Measurements from ENCODE around the gene CHAD.

The CHAD gene

GRCh38 chr17:50452630-50453300 lies 15.9 kb downstream of the CHAD start:
- CTCF ChIA-PET: interaction anchor here (1.2 kb wide), 1 partner anchor 27 kb away, joined by 4 read pairs; no protein-coding TSS in a partner anchor
- H3K4me3 ChIP-seq (ENCODE audit: low read depth, low read length): no peak overlapping the region
- H3K4me1 ChIP-seq (ENCODE audit: control insufficient read depth, insufficient read depth, low read length): peaks cover 2% of the 10 kb centered on the region; the same call in 1 of the 2 replicates
- no peak overlapping the region for H3K27ac ChIP-seq (ENCODE audit: extremely low read depth, low read depth, low read length)
- peak; percentile 24; the same call in 1 of the 2 replicates for TF ChIP-seq KLF1 (tag by site-specific recombination; IDR thresholded peaks at IDR 0.05)
- no peak for TF ChIP-seq ZNF645 (tag by site-specific recombination; IDR thresholded peaks at IDR 0.05)
- TF ChIP-seq ZNF514 (tag by site-specific recombination; IDR thresholded peaks at IDR 0.05): no peak
- TF ChIP-seq ZNF792 (tag by site-specific recombination; IDR thresholded peaks at IDR 0.05): no peak
- TF ChIP-seq ZNF777 (tag by site-specific recombination; IDR thresholded peaks at IDR 0.05; ENCODE audit: borderline replicate concordance): no peak
- TF ChIP-seq ZNF785 (tag by site-specific recombination; IDR thresholded peaks at IDR 0.05): no peak
- no peaks in the 10 kb centered on the region for H3K9me3 ChIP-seq (ENCODE audit: control insufficient read depth, insufficient read depth, low read depth, low read length)
- POLR2A ChIA-PET: no interaction called here
- H3K36me3 ChIP-seq (ENCODE audit: control insufficient read depth in 2 of 2, insufficient read depth in 1 of 2, low read length in 2 of 2): no peaks in the 10 kb centered on the region

DNA sequence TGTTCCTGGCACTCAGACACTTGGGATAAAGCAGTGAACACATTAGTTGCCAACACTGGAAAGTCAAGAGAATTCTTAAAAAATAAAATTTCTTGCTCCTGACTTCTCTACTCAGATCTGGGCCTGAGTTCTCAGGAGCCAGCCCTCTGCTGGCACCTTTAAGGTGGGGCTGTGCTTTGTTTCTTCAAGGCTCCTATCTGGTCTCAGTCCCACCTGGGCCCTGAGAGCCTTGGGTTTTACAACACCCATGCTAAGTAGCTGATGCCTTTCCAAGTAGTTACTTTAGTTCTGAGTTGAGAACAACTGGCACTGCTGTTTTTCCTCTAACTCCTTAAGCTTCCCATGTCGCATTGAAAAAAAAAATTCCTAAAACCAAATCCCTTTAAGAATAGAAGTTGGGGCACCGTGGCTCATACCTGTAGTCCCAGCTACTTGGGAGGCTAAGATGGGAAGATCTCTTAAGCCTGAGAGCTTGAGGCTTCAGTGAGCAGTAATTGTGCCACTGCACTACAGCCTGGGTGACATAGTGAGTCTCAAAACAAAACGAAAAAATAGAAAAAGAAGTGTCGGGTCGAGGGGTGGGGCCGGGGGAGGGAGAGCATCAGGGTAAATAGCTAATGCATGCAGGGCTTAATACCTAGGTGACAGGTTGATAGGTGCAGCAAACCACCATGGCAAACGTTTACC lies 16.6 kb downstream of the CHAD start:
- Histone ChIP-seq H3K9me3 (ENCODE audit: control insufficient read depth, insufficient read depth, low read depth, low read length) (no peaks in the 10 kb centered on the region), H3K27ac (ENCODE audit: extremely low read depth, low read depth, low read length) (no peak overlapping the region), H3K4me3 (ENCODE audit: low read depth, low read length) (no peak overlapping the region), H3K36me3 (ENCODE audit: control insufficient read depth in 2 of 2, insufficient read depth in 1 of 2, low read length in 2 of 2) (no peaks in the 10 kb centered on the region), H3K4me1 (ENCODE audit: control insufficient read depth, insufficient read depth, low read length) (0 out of 2 replicates have a peak, but pooled peaks cover 2% of the 10 kb centered on the region)
- TF ChIP-seq ZNF148 (tag by site-specific recombination; IDR thresholded peaks at IDR 0.05; ENCODE audit: borderline replicate concordance) (no peak), ZNF549 (tag by site-specific recombination; IDR thresholded peaks at IDR 0.05) (no peak), ZNF404 (tag by site-specific recombination; IDR thresholded peaks at IDR 0.05) (no peak), ZNF544 (tag by site-specific recombination; IDR thresholded peaks at IDR 0.05) (no peak), ZNF707 (tag by site-specific recombination; IDR thresholded peaks at IDR 0.05) (no peak), ZNF623 (tag by site-specific recombination; IDR thresholded peaks at IDR 0.05) (no peak), ZNF660 (tag by site-specific recombination; IDR thresholded peaks at IDR 0.05) (no peak), WT1 (tag by site-specific recombination; IDR thresholded peaks at IDR 0.05) (no peak), ZNF146 (tag by site-specific recombination; IDR thresholded peaks at IDR 0.05) (no peak), KLF16 (tag by site-specific recombination; IDR thresholded peaks at IDR 0.05) (no peak), ZNF654 (tag by site-specific recombination; IDR thresholded peaks at IDR 0.05; ENCODE audit: low read depth) (no peak)
- ChIA-PET POLR2A (no interaction called here), CTCF (interaction anchor here (0.6 to 1.9 kb wide), 3 partner anchors 27 to 553 kb away, joined by 3 to 7 read pairs (median 4); partner anchors contain the start of gene LRRC59)

- Histone ChIP-seq H3K36me3 (ENCODE audit: control insufficient read depth in 2 of 2, insufficient read depth in 1 of 2, low read length in 2 of 2) (no peaks in the 10 kb centered on the region), H3K9me3 (ENCODE audit: control insufficient read depth, insufficient read depth, low read depth, low read length) (no peaks in the 10 kb centered on the region), H3K27ac (ENCODE audit: extremely low read depth, low read depth, low read length) (no peak overlapping the region), H3K4me1 (ENCODE audit: control insufficient read depth, insufficient read depth, low read length) (peaks cover 14% of the 10 kb centered on the region), H3K4me3 (ENCODE audit: low read depth, low read length) (no peak overlapping the region)
- POLR2A ChIA-PET: no interaction called here
- CTCF ChIA-PET: interaction anchor here (1.0 kb wide), 1 partner anchor 30 kb away, joined by 3 read pairs; no protein-coding TSS in a partner anchor
- TF ChIP-seq ZNF677 (tag by site-specific recombination; IDR thresholded peaks at IDR 0.05): 0 out of 2 replicates have a peak, but pooled peaks have one; percentile 19
- TF ChIP-seq ZNF10 (tag by site-specific recombination; IDR thresholded peaks at IDR 0.05): no peak
Measured at GRCh38 chr17:50448643-50449042, 20.0 kb downstream of the CHAD start.
